NCI-H510A (cell line): ENCODE results near the gene DRAXIN.
A peak's percentile ranks its signal among the peaks of the same experiment; 100 is the strongest.

Source experiments
- DNase-seq: peaks from one replicate; lab custom pipeline; 2025; lab: John Stamatoyannopoulos, UW

The DRAXIN gene

GRCh38 chr1:11685210-11685752, 6.2 kb upstream of the DRAXIN start:
- no peak for DNase-seq

GRCh38 chr1:11688506-11688905, 3.0 kb upstream of the DRAXIN start:
- no peak for DNase-seq

GRCh38 chr1:11690397-11691301, 861 bp upstream of the DRAXIN start:
- peak; percentile 75 for DNase-seq

GRCh38 chr1:11691928-11692711, 610 bp downstream of the DRAXIN start:
- no peak for DNase-seq

GRCh38 chr1:11693024-11693590, 1.6 kb downstream of the DRAXIN start:
- DNase-seq: no peak

- no peak for DNase-seq
Observed at GRCh38 chr1:11693917-11694316, 2.4 kb downstream of the DRAXIN start.

- DNase-seq: no peak
Observed at GRCh38 chr1:11695861-11696260, 4.4 kb downstream of the DRAXIN start.

- DNase-seq: no peak
Observed at GRCh38 chr1:11697188-11697892, 5.8 kb downstream of the DRAXIN start.

GRCh38 chr1:11697893-11698210, 6.3 kb downstream of the DRAXIN start:
- DNase-seq: no peak

GRCh38 chr1:11700601-11701467, 9.3 kb downstream of the DRAXIN start:
- DNase-seq: no peak

- no peak for DNase-seq
Observed at GRCh38 chr1:11701551-11701961, 10.0 kb downstream of the DRAXIN start.

- DNase-seq: no peak
Observed at GRCh38 chr1:11701981-11702803, 10.7 kb downstream of the DRAXIN start.

- no peak for DNase-seq
Observed at GRCh38 chr1:11703357-11704193, 12.1 kb downstream of the DRAXIN start.

GRCh38 chr1:11704194-11704529, 12.7 kb downstream of the DRAXIN start:
- DNase-seq: no peak

- DNase-seq: no peak
Observed at GRCh38 chr1:11704691-11705475, 13.4 kb downstream of the DRAXIN start.

- no peak for DNase-seq
Observed at GRCh38 chr1:11705596-11705995, 14.1 kb downstream of the DRAXIN start.

- no peak for DNase-seq
Observed at GRCh38 chr1:11706292-11706691, 14.8 kb downstream of the DRAXIN start.

- peak; percentile 89 for DNase-seq
Observed at GRCh38 chr1:11707621-11708276, 16.2 kb downstream of the DRAXIN start.
